NCI-H2196 (cell line): ENCODE results near the gene IL1RAP.
A peak's percentile ranks its signal among the peaks of the same experiment; 100 is the strongest.
"Not testable (repeated sequence)": the region's sequence is repeated elsewhere in the genome, so short reads cannot be mapped to it uniquely, and the experiment has no call there.

Experiments
- DNase-seq: peaks from one replicate; lab custom pipeline; 2025; ENCODE audit not compliant: unreplicated experiment; lab: John Stamatoyannopoulos, UW

IL1RAP gene

GRCh38 chr3:190646996-190647395 is 133.1 kb downstream of the IL1RAP start:
- DNase-seq = no peak

- DNase-seq = no peak
Observed at GRCh38 chr3:190655933-190656332, 142.0 kb downstream of the IL1RAP start.

- no peak for DNase-seq
Observed at GRCh38 chr3:190658106-190658505, 144.2 kb downstream of the IL1RAP start.

GRCh38 chr3:190666821-190667220 is 152.9 kb downstream of the IL1RAP start:
- no peak for DNase-seq

GRCh38 chr3:190671658-190672057 is 157.8 kb downstream of the IL1RAP start:
- DNase-seq = no peak

GRCh38 chr3:190673148-190673547 is 159.3 kb downstream of the IL1RAP start:
- DNase-seq = no peak

GRCh38 chr3:190676481-190676880 is 162.6 kb downstream of the IL1RAP start:
- DNase-seq = no peak

GRCh38 chr3:190677001-190677400 is 163.1 kb downstream of the IL1RAP start:
- DNase-seq = no peak

GRCh38 chr3:190677868-190678267 is 164.0 kb downstream of the IL1RAP start:
- DNase-seq = not testable (repeated sequence)

- DNase-seq = no peak
Observed at GRCh38 chr3:190680691-190681090, 166.8 kb downstream of the IL1RAP start.

- DNase-seq = no peak
Observed at GRCh38 chr3:190684776-190685175, 170.9 kb downstream of the IL1RAP start.

- no peak for DNase-seq
Observed at GRCh38 chr3:190686011-190686410, 172.1 kb downstream of the IL1RAP start.

GRCh38 chr3:190690246-190690645 is 176.4 kb downstream of the IL1RAP start:
- no peak for DNase-seq

GRCh38 chr3:190692256-190692655 is 178.4 kb downstream of the IL1RAP start:
- no peak for DNase-seq

GRCh38 chr3:190694335-190695001 is 180.6 kb downstream of the IL1RAP start:
- no peak for DNase-seq

GRCh38 chr3:190695225-190695624 is 181.3 kb downstream of the IL1RAP start:
- no peak for DNase-seq

- DNase-seq = no peak
Observed at GRCh38 chr3:190695994-190696393, 182.1 kb downstream of the IL1RAP start.

- peak; percentile 25 for DNase-seq
Observed at GRCh38 chr3:190696777-190697501, 183.1 kb downstream of the IL1RAP start.

GRCh38 chr3:190697502-190697830 is 183.6 kb downstream of the IL1RAP start:
- DNase-seq = no peak

- DNase-seq = no peak
Observed at GRCh38 chr3:190697901-190698300, 184.0 kb downstream of the IL1RAP start.

- DNase-seq = no peak
Observed at GRCh38 chr3:190699776-190700175, 185.9 kb downstream of the IL1RAP start.

- no peak for DNase-seq
Observed at GRCh38 chr3:190701096-190701532, 187.2 kb downstream of the IL1RAP start.

- DNase-seq = no peak
Observed at GRCh38 chr3:190706582-190706981, 192.7 kb downstream of the IL1RAP start.
